Measurements from ENCODE around the gene PCDHGC5.
A peak's percentile ranks its signal among the peaks of the same experiment; 100 is the strongest.

GRCh38 chr5:141521244-141521781 is 32.4 kb downstream of the PCDHGC5 start:
- TF ChIP-seq RARB (CRISPR knock-in tag; IDR thresholded peaks at IDR 0.05) (no peak), CREB5 (CRISPR knock-in tag; IDR thresholded peaks at IDR 0.05; ENCODE audit: low read depth) (0 out of 2 replicates have a peak, but pooled peaks have one; percentile 16), SNAI2 (CRISPR knock-in tag; IDR thresholded peaks at IDR 0.05) (0 out of 2 replicates have a peak, but pooled peaks have one; percentile 14), ZNF70 (CRISPR knock-in tag; IDR thresholded peaks at IDR 0.05) (no peak), ARNTL (CRISPR knock-in tag; IDR thresholded peaks at IDR 0.05; ENCODE audit: borderline replicate concordance, low read depth) (no peak), PPARA (CRISPR knock-in tag; IDR thresholded peaks at IDR 0.05; ENCODE audit: borderline replicate concordance) (no peak), ZC3H10 (CRISPR knock-in tag; IDR thresholded peaks at IDR 0.05) (no peak), ZFP30 (CRISPR knock-in tag; IDR thresholded peaks at IDR 0.05) (no peak), TCF4 (CRISPR knock-in tag; IDR thresholded peaks at IDR 0.05; ENCODE audit: borderline replicate concordance) (no peak), BACH2 (CRISPR knock-in tag; IDR thresholded peaks at IDR 0.05; ENCODE audit: borderline replicate concordance) (no peak)

Measured in SK-N-SH treated with all-trans-retinoic acid at 6 μM for 48 hours (cell line).